GM12891 (cell line): Measurements from ENCODE around the gene PRR18. TPM values are rescaled to one million over a fixed set of nuclear protein-coding genes. Genes with fewer than 3 reads are reported as not detected.

ENCODE experiments used
- DNase-seq: peaks from one replicate; pipeline ENCODE4 v3.0.0; 2011; ENCODE audit warnings: low spot score; ENCODE audit not compliant: insufficient read length
- FAIRE-seq: peaks from 2 replicates; lab custom pipeline; 2011; peaks lifted over from hg19 to GRCh38; lab: Jason Lieb, UNC
- PAX5 ChIP-seq: IDR thresholded peaks from 2 replicates; pipeline ENCODE4 v1.6.1; 2011; ENCODE audit warnings: low read length, moderate library complexity, mild to moderate bottlenecking; ENCODE audit not compliant: insufficient read depth, severe bottlenecking
- POLR2A ChIP-seq: IDR thresholded peaks from 2 replicates; pipeline ENCODE4 v1.6.1; 2011; ENCODE audit warnings: low read depth, low read length, control low read depth
- POLR2AphosphoS5 ChIP-seq: IDR thresholded peaks from 2 replicates; pipeline ENCODE4 v1.6.1; 2011; ENCODE audit warnings: low read depth, low read length, control low read depth
- POU2F2 ChIP-seq: IDR thresholded peaks from 2 replicates; pipeline ENCODE4 v1.6.1; 2011; ENCODE audit warnings: low read depth, mild to moderate bottlenecking, control low read depth, low read length, moderate library complexity
- SPI1 ChIP-seq: IDR thresholded peaks from 2 replicates; pipeline ENCODE4 v1.6.1; 2011; ENCODE audit warnings: low read depth, low read length, control low read depth
- TAF1 ChIP-seq: IDR thresholded peaks from 2 replicates; pipeline ENCODE4 v1.6.1; 2011; ENCODE audit warnings: low read depth, low read length, control low read depth
- polyA plus RNA-seq: library from polyadenylated mRNA; unstranded; fragments of >200 nt; gene quantifications from one replicate; pipeline ENCODE4 v1.2.1, GENCODE V29; 2012; ENCODE audit warnings: low read depth, missing spikeins, inconsistent platforms; ENCODE audit not compliant: missing spikeins

PRR18 gene, protein sequence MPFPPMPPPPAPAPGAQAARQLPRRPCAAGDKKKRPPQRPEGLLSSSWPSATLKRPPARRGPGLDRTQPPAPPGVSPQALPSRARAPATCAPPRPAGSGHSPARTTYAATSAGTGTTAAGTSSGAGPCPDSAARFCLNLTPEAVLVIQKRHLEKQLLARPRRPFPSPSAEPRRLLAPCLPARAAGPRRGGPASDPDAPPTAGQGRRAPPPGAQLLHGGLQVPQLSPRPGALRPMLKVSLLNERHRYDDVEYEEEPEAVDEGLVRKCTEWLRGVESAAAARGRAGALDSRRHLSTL
- polyA plus RNA-seq = 5.7 TPM

DNA sequence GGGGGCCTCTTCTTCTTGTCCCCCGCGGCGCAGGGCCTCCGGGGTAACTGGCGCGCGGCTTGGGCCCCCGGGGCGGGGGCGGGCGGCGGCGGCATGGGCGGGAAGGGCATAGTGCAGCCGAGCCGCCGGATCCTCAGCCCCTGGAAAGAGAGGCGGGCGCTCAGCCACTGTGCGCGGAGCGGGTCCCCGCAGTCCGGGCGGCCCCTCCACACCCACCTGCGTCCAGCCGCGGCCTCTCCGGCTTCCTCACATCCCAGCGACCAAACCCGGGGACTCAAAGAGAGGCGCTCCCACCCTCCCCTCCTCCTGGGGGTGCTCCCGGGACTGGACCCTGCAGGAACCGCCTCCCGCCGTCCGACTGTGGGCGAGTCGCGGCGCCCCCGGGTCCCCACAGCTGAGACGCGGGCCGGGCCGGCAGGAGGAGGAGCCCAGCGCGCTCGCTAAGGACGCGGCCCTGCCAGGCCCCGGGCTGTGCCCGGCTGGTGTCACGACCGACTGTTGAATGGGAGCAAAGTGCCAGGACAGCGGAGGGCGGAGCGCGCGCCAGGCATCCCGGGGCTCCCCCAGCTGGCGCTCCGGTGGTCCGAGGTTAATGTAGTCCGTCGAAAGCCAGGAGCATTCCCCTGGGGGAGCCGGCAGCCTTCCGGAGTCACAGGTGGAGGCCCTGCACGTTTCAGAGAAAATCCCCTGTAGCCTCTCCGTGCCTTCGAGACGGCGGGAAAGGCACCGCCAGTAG lies at the start of gene PRR18:
PRR18 (minus strand) TSS at position 360 of the 736 bp plus-strand sequence; CDS start at position 110, 250 bp downstream.
- FAIRE-seq (peak; percentile 82), DNase-seq (peak; percentile 46)
- no peak for TF ChIP-seq POU2F2
- TF ChIP-seq POLR2A = no peak
- TF ChIP-seq SPI1 = no peak
- TF ChIP-seq PAX5 = no peak
- TF ChIP-seq TAF1 = no peak
- no peak for TF ChIP-seq POLR2AphosphoS5

DNA sequence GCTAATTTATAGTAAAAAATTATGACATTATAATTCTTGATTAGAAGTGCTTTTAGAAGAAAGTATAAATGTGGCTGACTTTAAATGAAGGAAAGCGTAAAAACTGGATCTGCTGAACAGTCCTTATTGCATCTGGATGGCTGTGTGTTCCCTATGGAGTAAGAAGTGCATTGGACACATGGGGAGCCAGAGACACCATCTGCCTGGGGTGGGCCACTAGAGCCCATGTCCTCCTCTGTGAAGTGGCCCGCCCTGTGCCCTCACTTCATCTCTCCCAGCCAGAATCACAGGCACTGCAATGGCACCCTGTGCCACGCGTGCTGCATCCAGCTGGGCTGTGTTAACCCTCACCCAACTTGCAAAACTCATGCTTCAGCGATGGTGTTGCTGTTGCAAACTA lies 47.4 kb upstream of the PRR18 start:
- FAIRE-seq (peak; percentile 20), DNase-seq (no peak)
- no peak for TF ChIP-seq TAF1
- TF ChIP-seq SPI1 = no peak
- TF ChIP-seq POLR2AphosphoS5 = no peak
- TF ChIP-seq POLR2A = no peak
- TF ChIP-seq POU2F2 = no peak
- TF ChIP-seq PAX5 = no peak

DNA sequence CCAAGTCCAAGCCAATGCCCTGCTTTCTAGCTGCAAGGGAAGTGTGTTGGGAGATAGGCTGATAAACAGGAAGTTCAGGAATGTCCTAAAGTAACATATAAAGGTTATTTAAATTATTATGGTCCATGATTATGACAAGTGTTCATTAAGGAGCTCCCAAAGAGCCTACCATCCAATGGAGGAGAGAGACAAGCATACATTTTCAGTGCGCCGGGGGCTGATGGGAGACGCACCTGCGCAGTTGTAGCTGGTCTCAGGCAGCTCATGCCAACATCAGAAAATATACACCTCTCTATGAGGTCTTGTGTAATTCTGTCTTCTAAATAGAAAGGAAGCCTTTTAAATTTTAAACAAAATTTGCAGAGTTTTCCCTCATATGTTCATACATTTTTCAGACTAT lies 46.8 kb upstream of the PRR18 start:
- DNase-seq = no peak
- TF ChIP-seq SPI1 = no peak
- TF ChIP-seq POU2F2 = no peak
- TF ChIP-seq PAX5 = no peak
- TF ChIP-seq POLR2A = no peak
- no peak for TF ChIP-seq TAF1
- no peak for TF ChIP-seq POLR2AphosphoS5
- no peak for FAIRE-seq

DNA sequence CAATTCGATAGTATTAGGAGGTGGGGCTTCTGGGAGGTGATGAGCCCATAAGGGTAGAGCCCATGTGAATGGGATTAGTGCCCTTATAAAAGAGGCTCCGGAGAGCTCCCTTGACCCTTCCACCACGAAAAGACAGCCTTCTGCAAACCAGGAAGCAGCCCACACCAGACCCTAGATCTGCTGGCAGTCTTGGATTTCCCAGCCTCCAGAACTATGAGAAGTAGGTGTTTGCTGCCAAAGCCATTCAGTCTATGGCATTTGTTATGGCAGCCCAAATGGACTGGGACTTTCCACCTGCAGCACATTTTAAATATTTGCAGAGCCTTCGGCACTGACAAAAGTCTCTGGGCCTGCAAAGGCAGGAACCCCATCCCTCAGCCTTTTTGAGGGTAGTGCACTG lies 46.0 kb upstream of the PRR18 start:
- no peak for TF ChIP-seq POLR2AphosphoS5
- no peak for TF ChIP-seq POU2F2
- no peak for TF ChIP-seq SPI1
- TF ChIP-seq TAF1 = no peak
- no peak for TF ChIP-seq PAX5
- no peak for TF ChIP-seq POLR2A
- no peak for FAIRE-seq
- no peak for DNase-seq

DNA sequence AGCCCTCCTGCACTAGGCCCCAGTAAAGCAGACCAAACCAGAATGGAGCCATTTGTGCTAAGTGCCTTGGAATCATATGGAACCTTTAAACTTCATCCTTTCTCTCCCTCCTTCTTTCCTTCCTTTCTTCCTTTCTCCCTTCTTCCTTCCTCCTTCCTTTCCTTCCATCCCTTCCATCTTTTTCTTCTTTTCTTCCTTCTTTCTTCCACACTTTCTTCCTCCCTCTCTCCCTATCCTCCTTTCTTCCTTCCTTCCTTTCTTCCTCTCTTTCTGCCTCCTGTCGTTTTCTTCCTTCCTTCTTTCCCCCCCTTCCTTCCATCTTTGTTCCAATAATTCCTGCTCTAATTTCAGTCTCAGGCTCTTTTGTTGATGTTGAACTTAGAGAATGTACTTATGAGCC lies 45.3 kb upstream of the PRR18 start:
- FAIRE-seq (no peak), DNase-seq (no peak)
- TF ChIP-seq POLR2A = no peak

DNA sequence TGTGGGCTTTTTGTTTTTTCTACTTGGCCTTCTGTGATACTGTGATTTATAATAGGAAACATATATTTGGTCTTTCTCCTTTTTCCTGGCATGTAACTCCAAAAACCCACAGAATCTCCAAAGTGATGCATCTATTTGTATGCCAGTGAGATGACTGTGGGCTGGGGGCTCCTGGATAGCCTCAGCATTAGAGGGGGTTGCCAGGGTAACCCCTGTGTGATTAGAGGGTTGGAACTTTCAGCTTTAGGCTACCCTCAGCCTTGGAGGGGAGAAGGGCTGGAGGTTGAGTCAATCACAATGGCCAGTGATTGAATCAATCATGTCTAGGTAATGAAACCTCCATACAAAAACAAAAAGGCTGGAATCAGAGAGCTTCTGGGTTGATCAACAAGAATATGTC lies 44.7 kb upstream of the PRR18 start:
- DNase-seq (no peak), FAIRE-seq (no peak)
- TF ChIP-seq PAX5 = no peak
- no peak for TF ChIP-seq POU2F2

DNA sequence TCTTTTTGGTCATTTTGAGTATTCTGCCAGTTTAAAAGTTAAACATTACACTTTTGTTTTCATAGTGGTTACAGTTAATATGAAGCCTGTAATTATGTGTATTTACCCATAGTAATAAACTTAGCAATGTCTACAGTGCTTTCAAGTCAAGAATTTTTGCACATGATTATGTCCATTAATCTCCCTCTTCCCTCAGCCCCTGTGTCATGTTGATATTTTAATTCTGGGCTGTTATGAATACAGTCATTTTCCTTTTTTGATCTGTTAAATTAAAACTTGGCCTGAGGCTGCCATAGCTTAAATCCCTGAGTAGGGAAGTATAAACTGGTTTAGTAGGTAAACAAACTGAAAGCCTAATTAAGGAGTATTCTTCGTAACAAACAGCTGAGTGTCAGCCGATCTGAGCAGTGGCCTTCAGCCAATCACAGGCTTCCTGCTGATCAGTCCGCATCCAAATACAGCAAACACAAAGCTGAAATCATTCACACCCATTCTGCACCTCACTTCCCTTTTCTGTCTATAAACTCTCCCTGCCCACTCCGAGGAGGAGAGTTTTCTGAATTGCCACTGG lies 43.6 kb upstream of the PRR18 start:
- peak; percentile 86 for FAIRE-seq

DNA sequence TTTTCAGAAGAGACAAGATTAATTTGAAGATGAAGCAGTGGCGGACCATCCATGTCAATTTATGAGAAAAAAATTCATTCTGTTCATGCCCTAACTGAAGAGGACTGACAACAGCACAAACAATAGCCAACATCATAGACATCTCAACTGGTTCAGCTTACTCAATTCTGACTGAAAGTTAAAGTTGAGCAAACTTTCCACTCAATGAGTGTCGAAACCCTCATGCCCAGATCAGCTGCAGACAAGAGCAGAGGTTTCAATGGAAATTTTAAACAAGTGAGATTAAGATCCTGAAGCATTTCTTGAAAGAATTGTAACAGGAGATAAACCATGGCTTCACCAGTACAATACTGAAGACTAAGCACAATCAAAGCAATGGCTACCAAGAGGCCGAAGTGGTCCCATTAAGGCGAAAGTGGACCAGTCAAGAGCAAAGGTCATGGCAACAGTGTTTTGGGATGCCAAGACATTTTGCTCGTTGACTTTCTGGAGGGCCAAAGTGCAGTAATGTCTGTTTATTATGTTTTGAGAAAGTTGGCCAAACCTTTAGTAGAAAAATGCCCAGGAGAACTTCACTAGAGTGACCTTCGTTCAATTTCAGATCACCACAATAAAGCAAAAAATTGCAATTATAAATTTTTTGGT lies 40.2 kb upstream of the PRR18 start:
- no peak for DNase-seq
- TF ChIP-seq PAX5 = no peak
- no peak for TF ChIP-seq TAF1
- TF ChIP-seq POU2F2 = no peak
- TF ChIP-seq POLR2AphosphoS5 = no peak
- TF ChIP-seq SPI1 = no peak
- TF ChIP-seq POLR2A = no peak
- FAIRE-seq = peak; percentile 78

More for the DNA sequence above, 43.6 kb upstream of the PRR18 start:
- no peak for TF ChIP-seq TAF1
- no peak for TF ChIP-seq POU2F2
- TF ChIP-seq POLR2AphosphoS5 = no peak
- TF ChIP-seq SPI1 = peak; percentile 94
- TF ChIP-seq POLR2A = no peak
- TF ChIP-seq PAX5 = no peak
- DNase-seq = no peak

DNA sequence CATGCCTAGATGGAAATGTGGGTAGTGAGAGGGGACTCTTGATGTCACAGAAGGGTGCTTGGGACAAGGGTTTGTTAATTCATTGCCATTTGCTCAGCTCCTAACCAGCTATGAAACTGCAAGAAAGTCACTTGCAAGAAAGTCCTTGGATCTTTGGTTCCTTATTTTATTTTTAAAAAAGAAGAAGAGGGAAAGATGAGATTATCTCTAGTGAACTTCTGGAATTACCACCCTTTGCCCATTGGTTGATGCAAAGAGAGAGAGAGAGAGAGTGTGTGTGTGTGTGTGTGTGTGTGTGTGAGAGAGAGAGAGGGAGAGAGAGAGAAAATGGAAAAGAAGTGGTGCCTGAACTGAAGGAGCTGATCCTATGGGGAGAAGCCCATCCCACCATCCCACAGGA lies 38.8 kb upstream of the PRR18 start:
- TF ChIP-seq POU2F2 = no peak
- TF ChIP-seq POLR2A = no peak
- FAIRE-seq (no peak), DNase-seq (no peak)
